Thyroid gland (tissue), 4 donors: ENCODE data around the gene ZCCHC24. TPM values are rescaled to one million over a fixed set of nuclear protein-coding genes. Genes with fewer than 3 reads are reported as not detected.

Experiments used
- DNase-seq, 2 donors: peaks; one replicate each; pipeline ENCODE4 v3.0.0-alpha.2; 2019
- H3K27ac ChIP-seq, 3 donors: fragments of 200-600 bp; sonication (generic); 1 replicate in 2 of 3; 2 replicates in 1 of 3; pipeline ENCODE4 v1.5.1; 2016 to 2019; ENCODE audit warnings: mild to moderate bottlenecking in 1 of 3, moderate library complexity in 1 of 3
- H3K27me3 ChIP-seq: fragments of 200-600 bp; sonication (generic); one replicate; pipeline ENCODE4 v1.5.1; 2019
- H3K36me3 ChIP-seq, 2 donors: fragments of 200-600 bp; sonication (generic); one replicate each; pipeline ENCODE4 v1.5.1; 2016 to 2019
- H3K4me1 ChIP-seq, 2 donors: fragments of 200-600 bp; sonication (generic); one replicate each; pipeline ENCODE4 v1.5.1; 2017 to 2019
- H3K4me3 ChIP-seq, 3 donors: fragments of 200-600 bp; sonication (generic); replicated peaks in 1 of 3; 1 replicate in 2 of 3; 2 replicates in 1 of 3; pipeline ENCODE4 v1.5.1; 2016; ENCODE audit warnings: mild to moderate bottlenecking in 1 of 3
- H3K9me3 ChIP-seq: fragments of 200-600 bp; sonication (generic); one replicate; pipeline ENCODE4 v1.5.1; 2017
- POLR2A ChIP-seq, 2 donors: fragments of 450-650 bp; IDR thresholded peaks; one replicate each; pipeline ENCODE4 v1.6.1; 2017; ENCODE audit warnings: antibody characterized with exemption in 2 of 2, mild to moderate bottlenecking in 2 of 2, moderate library complexity in 1 of 2
- WGBS, 2 donors: methylation state at CpG; one replicate each; pipeline ENCODE4 v1.1.5; 2017; 5-methylcytosine and 5-hydroxymethylcytosine counted together
- intact Hi-C: fragments of 100-400 bp; cut with DNase I; formaldehyde crosslinking; loops from one replicate; pipeline ENCODE4 v1.15.1; 2023
- total RNA-seq, 4 donors: library from RNA; depleted of rRNA; stranded (reverse); fragments of >200 nt; gene quantifications; one replicate each; pipeline ENCODE4 v1.2.3, GENCODE V29; 2016
- TF ChIP-seq, protein P1 (sequence below), 6 experiments: fragments of 200-600 bp in 3 of 6; fragments of 450-650 bp in 3 of 6; sonication (generic) in 3 of 6; IDR thresholded peaks; one replicate each; pipeline ENCODE4 v1.5.1; 2016 to 2019; ENCODE audit warnings: antibody characterized with exemption in 6 of 6, mild to moderate bottlenecking in 2 of 6, inconsistent platforms in 1 of 6, moderate library complexity in 1 of 6

Gene ZCCHC24
- total RNA-seq, 4 donors from 2014 or later: 25.4 to 48.8 (median 33.3) TPM

DNA sequence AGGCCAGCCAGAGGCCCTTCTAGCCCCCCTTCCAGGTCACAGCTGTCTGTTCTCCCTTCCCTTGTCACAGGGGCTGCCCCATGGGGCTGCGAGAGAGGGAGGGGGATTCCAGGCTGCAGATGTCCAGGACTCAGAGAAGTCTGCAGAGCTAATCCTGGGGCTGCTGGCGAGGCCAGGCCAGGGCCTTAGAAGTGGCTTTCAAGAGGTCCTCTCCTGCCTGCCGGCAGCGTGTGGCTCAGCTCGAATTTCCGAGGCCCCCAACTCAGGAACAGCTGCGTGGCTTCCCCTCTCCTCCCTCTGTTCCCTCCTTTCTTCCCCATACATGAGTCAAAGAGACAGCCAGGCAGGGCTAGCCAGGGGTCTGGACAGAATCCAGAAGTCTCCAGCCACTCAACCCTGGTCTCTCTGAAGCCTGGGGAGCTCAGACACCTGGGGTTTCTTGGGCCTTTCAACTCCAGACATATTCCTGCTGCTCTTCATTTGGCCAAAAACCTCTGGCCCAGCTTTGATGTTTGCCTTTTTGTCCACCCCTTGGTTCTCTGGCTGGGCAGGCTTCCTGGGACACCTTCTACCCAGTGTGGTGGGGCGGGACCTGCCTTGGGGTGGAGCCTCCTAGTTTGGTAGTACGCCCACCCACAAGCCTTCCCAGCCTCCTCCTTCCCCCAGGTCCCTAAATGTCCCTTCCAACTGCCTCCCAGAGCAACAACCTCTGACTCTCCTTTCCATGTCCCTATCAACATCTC is 45.1 kb upstream of the ZCCHC24 start:
- Histone ChIP-seq H3K4me1 (peaks cover 5 to 18% of the 10 kb centered on the region in 2 donors), H3K36me3 (no peaks in the 10 kb centered on the region), H3K4me3 (no peak overlapping the region), H3K9me3 (no peaks in the 10 kb centered on the region), H3K27ac (no peak overlapping the region), H3K27me3 (no peaks in the 10 kb centered on the region)
- TF ChIP-seq, protein P1, sequence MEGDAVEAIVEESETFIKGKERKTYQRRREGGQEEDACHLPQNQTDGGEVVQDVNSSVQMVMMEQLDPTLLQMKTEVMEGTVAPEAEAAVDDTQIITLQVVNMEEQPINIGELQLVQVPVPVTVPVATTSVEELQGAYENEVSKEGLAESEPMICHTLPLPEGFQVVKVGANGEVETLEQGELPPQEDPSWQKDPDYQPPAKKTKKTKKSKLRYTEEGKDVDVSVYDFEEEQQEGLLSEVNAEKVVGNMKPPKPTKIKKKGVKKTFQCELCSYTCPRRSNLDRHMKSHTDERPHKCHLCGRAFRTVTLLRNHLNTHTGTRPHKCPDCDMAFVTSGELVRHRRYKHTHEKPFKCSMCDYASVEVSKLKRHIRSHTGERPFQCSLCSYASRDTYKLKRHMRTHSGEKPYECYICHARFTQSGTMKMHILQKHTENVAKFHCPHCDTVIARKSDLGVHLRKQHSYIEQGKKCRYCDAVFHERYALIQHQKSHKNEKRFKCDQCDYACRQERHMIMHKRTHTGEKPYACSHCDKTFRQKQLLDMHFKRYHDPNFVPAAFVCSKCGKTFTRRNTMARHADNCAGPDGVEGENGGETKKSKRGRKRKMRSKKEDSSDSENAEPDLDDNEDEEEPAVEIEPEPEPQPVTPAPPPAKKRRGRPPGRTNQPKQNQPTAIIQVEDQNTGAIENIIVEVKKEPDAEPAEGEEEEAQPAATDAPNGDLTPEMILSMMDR (IDR thresholded peaks at IDR 0.05): no peak
- no peak for TF ChIP-seq POLR2A (IDR thresholded peaks at IDR 0.05)
- WGBS, 2 donors: 54 to 66% methylated on average over 4 to 8 of the region's 9 CpGs
- intact Hi-C loops: no loop called here
- peak; percentile 50 to 61 for DNase-seq

DNA sequence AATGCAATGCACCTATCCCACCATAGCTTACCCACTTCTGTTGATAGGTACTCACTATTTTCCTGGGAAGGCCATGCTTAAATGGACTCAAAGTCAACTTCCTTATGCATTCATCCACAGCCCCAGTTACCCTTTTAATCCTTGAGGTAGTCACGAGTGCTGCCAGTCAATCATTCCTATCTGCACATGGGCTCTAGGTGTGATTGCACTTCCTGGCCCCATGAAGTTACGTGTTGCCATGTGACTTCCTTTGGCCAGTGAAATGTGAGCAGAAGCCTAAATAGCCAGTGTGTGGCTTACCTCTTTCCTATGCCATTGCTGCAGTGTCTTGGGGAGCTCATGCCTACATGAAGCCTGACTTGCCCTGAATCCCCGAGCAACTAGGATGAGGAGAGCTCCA is 43.4 kb upstream of the ZCCHC24 start:
- WGBS, 2 donors: 87 to 94% methylated on average over 3 of the region's 3 CpGs
- Histone ChIP-seq H3K4me3 (no peak overlapping the region), H3K27me3 (no peaks in the 10 kb centered on the region), H3K36me3 (no peaks in the 10 kb centered on the region), H3K27ac (no peak overlapping the region), H3K9me3 (no peaks in the 10 kb centered on the region), H3K4me1 (peaks cover 5 to 18% of the 10 kb centered on the region in 2 donors)
- intact Hi-C loops: no loop called here
- DNase-seq: no peak
- TF ChIP-seq POLR2A (IDR thresholded peaks at IDR 0.05): no peak
- TF ChIP-seq, protein P1 (IDR thresholded peaks at IDR 0.05): no peak

GRCh38 chr10:79488336-79488735 is 42.9 kb upstream of the ZCCHC24 start:
- Histone ChIP-seq H3K36me3 (no peaks in the 10 kb centered on the region), H3K9me3 (no peaks in the 10 kb centered on the region), H3K4me3 (no peak overlapping the region), H3K4me1 (peaks cover 5 to 18% of the 10 kb centered on the region in 2 donors), H3K27ac (no peak overlapping the region), H3K27me3 (no peaks in the 10 kb centered on the region)
- intact Hi-C loops: no loop called here
- peak in 1 of 2 donors; percentile 23 for DNase-seq
- WGBS, 2 donors: 85 to 86% methylated on average over 5 of the region's 5 CpGs
- no peak for TF ChIP-seq POLR2A (IDR thresholded peaks at IDR 0.05)
- TF ChIP-seq, protein P1 (IDR thresholded peaks at IDR 0.05): no peak

DNA sequence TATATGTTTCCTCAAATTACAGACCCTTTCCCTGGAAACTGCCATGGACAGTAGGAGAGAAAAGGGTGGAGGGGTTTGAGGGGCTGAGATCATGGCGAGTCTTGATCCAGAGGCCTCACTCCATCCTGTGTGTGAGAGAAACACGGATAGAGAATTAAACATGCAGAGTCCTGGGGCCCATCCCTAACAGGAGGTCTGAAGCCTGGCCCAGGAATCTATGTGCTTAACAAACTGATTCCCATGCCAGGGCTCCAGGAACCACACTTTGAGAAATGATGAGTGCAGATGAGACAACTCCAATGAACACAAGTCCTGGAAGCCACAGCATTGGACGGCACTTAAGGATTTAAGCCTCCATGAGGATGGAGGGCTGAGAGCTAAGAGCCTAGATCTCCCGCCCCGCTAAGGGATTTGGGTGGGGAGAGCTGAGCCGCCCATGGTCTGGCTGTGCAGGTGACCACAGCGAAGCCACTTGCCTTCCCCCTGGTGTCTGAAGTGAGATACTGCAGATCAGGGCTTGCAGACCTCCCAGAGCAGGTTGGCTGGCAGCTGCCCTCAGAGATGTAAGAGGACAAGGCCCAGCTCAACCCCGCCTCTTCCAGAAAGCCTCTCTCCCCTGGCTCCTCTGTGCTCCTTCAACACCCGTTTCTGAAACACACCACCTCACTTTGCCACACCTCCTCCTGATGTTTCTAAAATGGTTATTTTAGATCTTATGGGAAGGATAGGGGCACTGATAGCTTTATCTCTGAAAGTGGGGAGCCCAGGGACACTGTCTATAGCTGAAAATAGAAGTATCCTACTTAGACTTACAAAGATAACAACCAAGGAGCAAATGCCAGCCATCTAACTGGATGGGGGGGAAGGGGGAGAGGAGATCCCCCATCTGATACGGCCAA is 42.1 kb upstream of the ZCCHC24 start:
- peaks cover 5 to 18% of the 10 kb centered on the region in 2 donors for H3K4me1 ChIP-seq
- H3K27ac ChIP-seq: peak overlapping the region in 1 of 3 donors; percentile 49
- TF ChIP-seq, protein P1 (IDR thresholded peaks at IDR 0.05): peak; percentile 28 to 85 (median 74)
- no peak for TF ChIP-seq POLR2A (IDR thresholded peaks at IDR 0.05)
- DNase-seq: peak; percentile 72 to 80
- WGBS, 2 donors: 43 to 61% methylated on average over 5 to 9 of the region's 10 CpGs
- intact Hi-C loops: no loop called here
- H3K27me3 ChIP-seq: no peaks in the 10 kb centered on the region
- H3K36me3 ChIP-seq: no peaks in the 10 kb centered on the region
- no peaks in the 10 kb centered on the region for H3K9me3 ChIP-seq
- H3K4me3 ChIP-seq: no peak overlapping the region
